Jurkat, Clone E6-1 (cell line): ENCODE data around the gene CCNQ.

Experiments
- DNase-seq: peaks from one replicate; pipeline ENCODE4 v3.0.0-alpha.2; 2011; ENCODE audit warnings: low read depth, low spot score
- H3K4me3 ChIP-seq: 2 replicates; pipeline ENCODE4 v1.5.1; 2011; ENCODE audit warnings: mild to moderate bottlenecking, low read length, control low read depth, moderate library complexity

CCNQ gene

GRCh38 chrX:153583433-153583832 is 15.5 kb downstream of the CCNQ start:
- no peak for DNase-seq
- H3K4me3 ChIP-seq: no peak overlapping the region

DNA sequence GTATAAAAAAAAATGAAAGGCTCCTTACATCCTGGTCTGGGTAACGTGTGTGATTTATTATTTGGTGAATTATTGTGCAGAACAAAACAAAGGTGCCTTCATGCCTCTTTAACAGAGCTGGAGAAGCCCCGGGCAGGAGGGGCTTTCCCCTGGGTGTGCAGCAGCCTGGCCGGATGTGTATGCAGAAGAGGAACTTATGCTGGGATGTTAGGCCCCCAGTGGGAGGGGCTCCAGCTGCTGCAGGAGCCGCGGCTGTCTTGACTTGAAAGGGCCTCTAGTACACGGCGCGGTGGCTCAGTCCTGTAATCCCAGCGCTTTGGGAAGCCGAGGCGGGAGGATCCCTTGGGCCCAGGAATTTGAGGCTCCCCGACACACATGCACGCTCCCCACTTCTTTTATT is 16.0 kb downstream of the CCNQ start:
- peak overlapping the region; percentile 27; the same call in 1 of the 2 replicates for H3K4me3 ChIP-seq
- DNase-seq: peak; percentile 62

GRCh38 chrX:153580700-153581386 is 18.1 kb downstream of the CCNQ start:
- no peak overlapping the region for H3K4me3 ChIP-seq
- no peak for DNase-seq

- H3K4me3 ChIP-seq: no peak overlapping the region
- DNase-seq: no peak
Observed at GRCh38 chrX:153578889-153579288, 20.1 kb downstream of the CCNQ start.

- DNase-seq: no peak
- H3K4me3 ChIP-seq: no peak overlapping the region
Observed at GRCh38 chrX:153578200-153578835, 20.6 kb downstream of the CCNQ start.

DNA sequence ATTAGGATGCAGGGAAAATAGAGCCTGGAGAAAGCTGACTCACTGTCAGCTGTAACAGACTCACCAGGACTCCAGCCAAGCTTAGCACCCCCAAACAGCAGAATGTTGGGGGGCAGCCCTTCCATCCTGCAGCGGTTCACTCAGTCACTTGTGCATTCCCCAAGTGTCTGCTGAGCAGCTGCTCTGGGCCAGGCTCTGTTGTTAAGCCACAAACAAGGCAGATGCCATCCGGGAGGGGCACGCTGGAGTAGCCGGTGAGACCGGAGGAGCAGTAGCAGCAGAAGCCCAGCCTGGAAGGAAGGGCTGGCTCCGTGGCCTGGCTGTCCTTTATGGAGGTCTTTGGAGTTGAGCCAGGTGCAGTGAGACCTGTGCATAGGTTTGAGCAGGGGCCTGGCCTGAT is 22.0 kb downstream of the CCNQ start:
- no peak for DNase-seq
- H3K4me3 ChIP-seq: no peak overlapping the region

DNA sequence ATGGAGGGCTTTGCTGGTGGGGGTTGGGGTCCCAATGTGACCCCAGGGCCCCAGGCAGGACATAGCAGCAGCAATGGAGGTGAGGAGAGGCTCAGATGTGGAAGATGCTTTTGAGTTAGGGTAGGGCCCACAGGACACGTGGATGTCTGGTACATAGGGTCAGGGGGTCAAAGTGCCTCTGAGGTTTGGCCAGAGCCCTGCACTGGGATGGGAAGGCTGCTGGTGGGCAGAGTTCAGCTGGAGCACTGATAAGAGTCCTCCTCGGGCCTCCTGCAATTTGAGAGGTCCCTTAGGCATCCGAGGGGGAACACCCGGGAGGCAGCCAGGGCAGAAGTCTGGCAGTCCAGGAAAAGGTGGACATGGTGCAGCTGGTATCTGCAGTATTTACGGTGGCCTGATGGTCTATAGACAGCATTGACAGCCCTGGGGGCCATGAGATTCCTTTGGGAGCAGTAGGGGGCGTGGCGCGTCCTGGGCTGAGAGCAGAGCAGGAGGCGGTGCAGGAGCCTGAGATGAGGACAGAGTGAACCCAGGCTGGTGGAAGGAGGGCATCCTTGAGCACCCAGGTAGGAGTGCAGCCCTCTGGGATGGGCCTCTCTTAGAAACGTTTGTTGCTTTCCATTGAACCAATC is 22.6 kb downstream of the CCNQ start:
- no peak for DNase-seq
- no peak overlapping the region for H3K4me3 ChIP-seq

DNA sequence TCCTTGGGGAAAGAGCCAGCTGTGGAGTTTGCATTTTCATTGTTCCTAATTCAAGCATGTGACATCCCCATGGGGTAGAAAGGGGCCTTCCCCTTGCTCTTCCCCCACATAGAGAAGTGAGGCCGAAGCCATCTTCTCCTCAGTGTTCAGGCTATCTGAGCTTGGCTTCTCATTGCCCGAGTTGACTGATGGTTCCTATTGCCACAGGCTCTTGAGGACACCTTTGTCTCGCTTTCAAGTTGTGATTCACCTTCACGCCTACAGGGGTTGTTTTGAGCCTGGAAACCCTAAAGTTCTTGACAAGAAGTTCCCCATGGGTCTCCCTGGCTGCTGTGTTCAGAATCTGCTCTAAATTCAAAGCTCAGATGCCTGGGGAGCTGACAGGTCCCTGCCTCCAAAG is 25.0 kb downstream of the CCNQ start:
- peak; percentile 12 for DNase-seq
- H3K4me3 ChIP-seq: no peak overlapping the region

- no peak overlapping the region for H3K4me3 ChIP-seq
- no peak for DNase-seq
Observed at GRCh38 chrX:153572601-153573000, 26.3 kb downstream of the CCNQ start.

DNA sequence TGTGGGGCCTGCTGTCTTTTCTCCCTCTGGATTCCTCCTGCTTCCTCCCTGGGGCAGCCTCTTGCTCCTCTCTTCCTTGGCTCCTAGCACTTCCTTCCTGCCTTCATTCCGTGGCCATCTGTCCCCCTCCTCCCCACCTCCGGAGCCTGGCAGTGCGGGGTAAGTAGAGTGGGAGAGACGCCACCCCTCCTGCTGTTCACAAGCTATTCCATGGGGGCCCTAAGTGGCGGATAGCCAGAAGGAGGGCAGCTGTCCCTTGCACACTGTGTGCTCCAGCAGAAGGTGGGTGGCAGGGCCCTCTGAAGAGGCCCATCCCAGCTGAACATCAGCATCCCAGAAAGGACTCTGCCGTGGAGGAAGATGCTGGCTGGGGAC is 27.4 kb downstream of the CCNQ start:
- no peak overlapping the region for H3K4me3 ChIP-seq
- DNase-seq: no peak

DNA sequence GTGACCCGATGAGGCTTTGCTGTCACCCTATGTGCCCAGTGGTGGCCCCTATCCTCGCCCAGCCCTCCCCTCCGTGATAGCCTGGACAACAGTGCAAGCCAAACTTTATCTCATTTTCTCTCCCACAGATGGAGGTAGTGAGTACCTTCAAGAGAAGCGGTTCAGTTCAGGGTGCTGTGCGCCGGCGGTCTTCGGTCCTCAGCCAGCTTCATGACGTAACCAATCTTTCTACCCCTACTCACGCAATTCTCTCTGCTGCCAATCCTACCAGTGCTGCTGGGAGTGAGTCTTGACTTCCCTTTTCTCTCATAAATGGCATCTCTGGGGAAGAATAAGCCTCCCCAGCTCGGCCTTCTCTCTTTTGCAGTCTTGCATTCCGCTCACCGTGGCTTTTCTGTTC is 29.5 kb downstream of the CCNQ start:
- no peak for DNase-seq
- H3K4me3 ChIP-seq: no peak overlapping the region

- DNase-seq: no peak
- no peak overlapping the region for H3K4me3 ChIP-seq
Observed at GRCh38 chrX:153568451-153569011, 30.4 kb downstream of the CCNQ start.

- DNase-seq: no peak
Observed at GRCh38 chrX:153565996-153566580, 32.9 kb downstream of the CCNQ start.

DNA sequence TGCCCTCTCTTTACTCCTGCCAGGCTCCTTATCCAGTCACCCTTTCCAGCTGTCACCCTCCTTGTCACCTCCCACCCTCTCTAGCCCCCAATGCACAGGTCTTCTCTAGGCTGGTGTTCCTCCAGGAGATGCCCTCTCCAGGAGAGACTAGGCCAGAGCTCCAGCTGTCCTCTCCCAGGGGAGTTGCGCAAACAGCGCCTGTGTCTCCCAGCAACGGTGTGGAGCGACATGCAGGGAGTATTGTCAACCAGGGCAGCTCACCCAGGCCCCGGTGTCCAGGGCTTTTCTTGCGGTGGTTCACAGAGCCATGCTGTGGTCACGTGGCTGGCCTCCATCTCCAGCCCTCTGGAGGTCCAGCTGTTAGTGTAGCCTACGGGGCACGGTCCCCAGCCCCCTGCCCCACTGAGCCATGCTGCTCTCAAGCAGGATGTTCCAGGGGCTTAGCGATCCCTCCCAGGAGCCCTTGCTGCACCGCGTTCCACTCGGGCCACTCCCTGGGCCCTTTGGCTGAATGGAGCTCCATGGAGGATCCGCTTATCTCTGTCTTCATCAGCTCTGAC is 34.8 kb downstream of the CCNQ start:
- no peak overlapping the region for H3K4me3 ChIP-seq
- no peak for DNase-seq

More at GRCh38 chrX:153565996-153566580, 32.9 kb downstream of the CCNQ start:
- H3K4me3 ChIP-seq: no peak overlapping the region

DNA sequence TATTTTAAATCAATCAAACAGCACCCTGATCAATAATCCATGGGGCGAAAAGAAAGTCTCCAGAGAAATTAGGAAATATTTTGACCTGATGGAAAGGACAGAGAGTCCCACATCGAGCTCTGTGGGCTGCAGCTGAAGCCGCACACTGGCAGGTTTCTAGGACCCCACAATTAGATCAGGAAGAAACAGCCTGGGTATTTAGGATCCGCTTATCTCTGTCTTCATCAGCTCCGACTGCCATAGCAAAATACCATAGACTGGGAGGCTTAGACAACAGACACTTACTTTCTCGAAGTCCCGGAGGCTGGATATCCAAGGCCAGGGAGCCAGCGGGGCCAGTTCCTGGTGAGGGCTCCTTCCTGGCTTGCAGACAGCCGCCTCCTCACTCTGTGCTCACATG is 36.4 kb downstream of the CCNQ start:
- no peak for DNase-seq
- H3K4me3 ChIP-seq: no peak overlapping the region

GRCh38 chrX:153561337-153561736 is 37.6 kb downstream of the CCNQ start:
- H3K4me3 ChIP-seq: no peak overlapping the region
- DNase-seq: no peak

GRCh38 chrX:153560466-153560865 is 38.5 kb downstream of the CCNQ start:
- H3K4me3 ChIP-seq: no peak overlapping the region
- DNase-seq: no peak

DNA sequence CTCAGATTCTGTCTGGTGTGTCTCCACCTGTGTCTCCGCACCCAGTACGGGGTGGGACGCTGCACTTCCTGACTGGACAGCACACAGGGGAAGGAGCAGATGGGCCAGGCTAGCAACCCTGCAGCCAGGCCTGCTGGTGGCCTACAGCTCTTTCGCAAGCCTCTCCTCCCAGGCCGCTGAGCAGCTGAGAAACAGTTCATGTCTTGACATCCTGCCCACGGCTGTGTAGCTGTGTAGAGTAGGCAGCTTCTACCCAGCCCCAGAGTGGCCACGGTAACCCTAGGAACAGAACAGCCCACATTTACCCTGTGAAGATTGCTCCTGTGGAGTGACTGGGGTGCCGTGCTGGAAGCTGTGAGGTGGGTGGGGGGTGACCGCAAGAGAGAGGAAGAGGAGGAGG is 38.9 kb downstream of the CCNQ start:
- DNase-seq: no peak
- H3K4me3 ChIP-seq: no peak overlapping the region

GRCh38 chrX:153557618-153558355 is 41.2 kb downstream of the CCNQ start:
- no peak overlapping the region for H3K4me3 ChIP-seq
- no peak for DNase-seq
